Prostate gland (tissue), 2 donors: ENCODE data around the gene NDUFS6.

Source experiments
- CTCF ChIP-seq, 4 experiments: fragments of 200-600 bp in 2 of 4; fragments of 450-650 bp in 2 of 4; sonication (generic) in 2 of 4; IDR thresholded peaks; 1 replicate in 3 of 4; 2 replicates in 1 of 4; pipeline ENCODE4 v1.5.1; 2016 to 2019; ENCODE audit warnings: antibody characterized with exemption in 4 of 4, mild to moderate bottlenecking in 2 of 4, moderate library complexity in 2 of 4
- POLR2A ChIP-seq: fragments of 450-650 bp; IDR thresholded peaks from one replicate; pipeline ENCODE4 v1.6.1; 2016; ENCODE audit warnings: antibody characterized with exemption, mild to moderate bottlenecking

GRCh38 chr5:1807451-1808185 is 6.4 kb downstream of the NDUFS6 start:
- TF ChIP-seq CTCF (IDR thresholded peaks at IDR 0.05) (no peak), POLR2A (no peak)
